PC-9 (cell line): ENCODE data around the gene TPRN. TPM values are rescaled to one million over a fixed set of nuclear protein-coding genes. Genes with fewer than 3 reads are reported as not detected.
A peak's percentile ranks its signal among the peaks of the same experiment; 100 is the strongest.

Experiments used
- BruUV-seq: library from RNA; stranded (reverse); fragments of 400-500 nt; replicated peaks from 2 replicates; lab custom pipeline; 2021; lab: Mats Ljungman, UMichigan
- CTCF ChIA-PET: fragments of 300-600 bp; sonication (Branson Sonifier 250); formaldehyde crosslinking; loops from one replicate; lab custom pipeline; 2022; ENCODE audit warnings: antibody characterized with exemption; lab: Charles Lee
- POLR2A ChIA-PET: fragments of 300-600 bp; sonication (Branson Sonifier 250); formaldehyde crosslinking; loops from one replicate; lab custom pipeline; 2022; ENCODE audit warnings: antibody characterized with exemption; ENCODE audit not compliant: unreplicated experiment; lab: Charles Lee
- DNase-seq, 2 experiments: peaks; one replicate each; pipeline versions ENCODE4 v3.0.0 to v3.0.0-alpha.2; 2015 to 2022; ENCODE audit warnings: mixed read lengths in 1 of 2
- H2AFZ ChIP-seq: fragments of 200-600 bp; sonication (generic); 2 replicates; pipeline ENCODE4 v1.8.1; 2017; ENCODE audit warnings: antibody characterized with exemption
- H3F3A ChIP-seq: fragments of 200-600 bp; sonication (generic); 2 replicates; pipeline ENCODE4 v1.8.1; 2017; ENCODE audit warnings: antibody characterized with exemption, mild to moderate bottlenecking, low read depth; ENCODE audit not compliant: insufficient read depth
- H3K27ac ChIP-seq: fragments of 200-600 bp; sonication (generic); 2 replicates; pipeline ENCODE4 v1.6.1; 2016; ENCODE audit warnings: mixed run types
- H3K27me3 ChIP-seq: fragments of 200-600 bp; sonication (generic); 2 replicates; pipeline ENCODE4 v1.6.1; 2016; ENCODE audit warnings: low read depth, mixed run types; ENCODE audit not compliant: insufficient read depth
- H3K36me3 ChIP-seq: fragments of 200-600 bp; sonication (generic); 2 replicates; pipeline ENCODE4 v1.6.1; 2016; ENCODE audit warnings: low read depth, mixed run types
- H3K4me1 ChIP-seq: fragments of 200-600 bp; sonication (generic); replicated peaks from 2 replicates; pipeline ENCODE4 v1.6.1; 2016; ENCODE audit warnings: mixed run types; ENCODE audit not compliant: insufficient read depth
- H3K4me2 ChIP-seq: fragments of 200-600 bp; sonication (generic); 2 replicates; pipeline ENCODE4 v1.6.1; 2017; ENCODE audit warnings: mixed run types
- H3K4me3 ChIP-seq: fragments of 200-600 bp; sonication (generic); 2 replicates; pipeline ENCODE4 v1.6.1; 2016; ENCODE audit warnings: mixed run types
- H3K79me2 ChIP-seq: fragments of 200-600 bp; sonication (generic); 2 replicates; pipeline ENCODE4 v1.6.1; 2017; ENCODE audit warnings: low read depth, mixed run types
- H3K9me2 ChIP-seq: fragments of 200-600 bp; sonication (generic); 2 replicates; pipeline ENCODE4 v1.8.1; 2017; ENCODE audit warnings: mild to moderate bottlenecking; ENCODE audit not compliant: insufficient read depth
- H3K9me3 ChIP-seq: fragments of 200-600 bp; sonication (generic); 2 replicates; pipeline ENCODE4 v1.8.1; 2016; ENCODE audit warnings: low read depth; ENCODE audit not compliant: insufficient read depth
- H4K20me1 ChIP-seq: fragments of 200-600 bp; sonication (generic); 2 replicates; pipeline ENCODE4 v1.8.1; 2017; ENCODE audit not compliant: insufficient read depth
- EZH2 ChIP-seq: fragments of 200-600 bp; sonication (generic); IDR thresholded peaks from 2 replicates; pipeline ENCODE4 v1.8.0; 2017; ENCODE audit warnings: antibody characterized with exemption, low read depth
- intact Hi-C: fragments of 100-400 bp; cut with micrococcal nuclease; formaldehyde crosslinking; loops from one replicate; pipeline ENCODE4 v1.10.0; 2022; ENCODE audit not compliant: unreplicated experiment
- total RNA-seq: library from RNA; stranded (reverse); gene quantifications from 2 replicates; pipeline ENCODE4 v1.2.3, GENCODE V29; 2021
- TF ChIP-seq, protein P1 (sequence below): fragments of 200-600 bp; sonication (generic); conservative IDR thresholded peaks from 2 replicates; pipeline ENCODE4 v1.6.1; 2017; ENCODE audit warnings: mixed run types, antibody characterized with exemption, mild to moderate bottlenecking, moderate library complexity

TPRN gene
- total RNA-seq, 1 experiment from 2014 or later = 61.8 TPM

GRCh38 chr9:137212520-137212919 lies 12.0 kb upstream of the TPRN start:
- Histone ChIP-seq H2AFZ (no peak overlapping the region), H3K36me3 (no peaks in the 10 kb centered on the region), H3K9me3 (no peaks in the 10 kb centered on the region), H3K4me2 (no peak overlapping the region), H3K4me3 (no peak overlapping the region), H4K20me1 (no peaks in the 10 kb centered on the region), H3F3A (peaks cover 8% of the 10 kb centered on the region; the same call in 1 of the 2 replicates), H3K27me3 (no peaks in the 10 kb centered on the region), H3K27ac (no peak overlapping the region), H3K9me2 (no peaks in the 10 kb centered on the region), H3K79me2 (peaks cover 5% of the 10 kb centered on the region; the same call in 1 of the 2 replicates), H3K4me1 (peaks cover 9% of the 10 kb centered on the region)
- TF ChIP-seq EZH2 = no peak
- TF ChIP-seq, protein P1, sequence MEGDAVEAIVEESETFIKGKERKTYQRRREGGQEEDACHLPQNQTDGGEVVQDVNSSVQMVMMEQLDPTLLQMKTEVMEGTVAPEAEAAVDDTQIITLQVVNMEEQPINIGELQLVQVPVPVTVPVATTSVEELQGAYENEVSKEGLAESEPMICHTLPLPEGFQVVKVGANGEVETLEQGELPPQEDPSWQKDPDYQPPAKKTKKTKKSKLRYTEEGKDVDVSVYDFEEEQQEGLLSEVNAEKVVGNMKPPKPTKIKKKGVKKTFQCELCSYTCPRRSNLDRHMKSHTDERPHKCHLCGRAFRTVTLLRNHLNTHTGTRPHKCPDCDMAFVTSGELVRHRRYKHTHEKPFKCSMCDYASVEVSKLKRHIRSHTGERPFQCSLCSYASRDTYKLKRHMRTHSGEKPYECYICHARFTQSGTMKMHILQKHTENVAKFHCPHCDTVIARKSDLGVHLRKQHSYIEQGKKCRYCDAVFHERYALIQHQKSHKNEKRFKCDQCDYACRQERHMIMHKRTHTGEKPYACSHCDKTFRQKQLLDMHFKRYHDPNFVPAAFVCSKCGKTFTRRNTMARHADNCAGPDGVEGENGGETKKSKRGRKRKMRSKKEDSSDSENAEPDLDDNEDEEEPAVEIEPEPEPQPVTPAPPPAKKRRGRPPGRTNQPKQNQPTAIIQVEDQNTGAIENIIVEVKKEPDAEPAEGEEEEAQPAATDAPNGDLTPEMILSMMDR = no peak
- no TSS peak for BruUV-seq
- DNase-seq = no peak
- intact Hi-C loops = no loop called here
- POLR2A ChIA-PET = no interaction called here
- CTCF ChIA-PET = no interaction called here

- CTCF ChIA-PET = no interaction called here
- H3K36me3 ChIP-seq = no peaks in the 10 kb centered on the region
- BruUV-seq = no TSS peak
Observed at GRCh38 chr9:137211532-137211931, 11.0 kb upstream of the TPRN start.

DNA sequence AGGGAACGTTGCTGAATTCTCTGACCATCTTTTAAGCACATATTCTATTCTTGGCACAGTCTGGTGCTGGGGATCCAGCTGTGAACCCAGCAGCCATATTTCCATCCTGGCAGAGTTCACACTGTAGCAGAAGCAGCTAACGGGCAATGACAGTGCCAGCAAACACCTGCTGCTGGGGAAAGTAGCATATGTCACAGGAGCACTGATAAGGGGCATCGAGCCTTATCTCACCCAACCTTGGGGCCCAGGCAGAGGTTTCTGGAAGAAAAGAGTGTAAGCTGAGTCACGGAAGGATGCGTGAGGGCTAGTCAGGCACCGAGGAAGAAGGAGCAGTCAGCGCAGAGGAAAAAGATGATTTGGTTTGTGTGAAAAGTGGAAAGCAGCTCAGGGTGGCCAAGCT lies 6.1 kb upstream of the TPRN start:
- Histone ChIP-seq H3K9me2 (no peaks in the 10 kb centered on the region), H3F3A (peaks cover 23% of the 10 kb centered on the region; the same call in 1 of the 2 replicates), H3K4me2 (peak overlapping the region; percentile 100), H3K4me1 (peaks cover 25% of the 10 kb centered on the region), H3K79me2 (peaks cover 61% of the 10 kb centered on the region), H3K36me3 (no peaks in the 10 kb centered on the region), H4K20me1 (peaks cover 7% of the 10 kb centered on the region; the same call in 1 of the 2 replicates), H2AFZ (no peak overlapping the region), H3K27me3 (no peaks in the 10 kb centered on the region), H3K27ac (no peak overlapping the region), H3K4me3 (peak overlapping the region; percentile 99), H3K9me3 (no peaks in the 10 kb centered on the region)
- DNase-seq = no peak
- CTCF ChIA-PET = interaction anchor here (0.6 kb wide), 1 partner anchor 33 kb away, joined by 7 read pairs; no protein-coding TSS in a partner anchor
- no peak for TF ChIP-seq EZH2
- TF ChIP-seq, protein P1 = no peak
- intact Hi-C loops = no loop called here
- POLR2A ChIA-PET = interaction anchor here (0.7 kb wide), 1 partner anchor 13 kb away, joined by 3 read pairs; no protein-coding TSS in a partner anchor
- no TSS peak for BruUV-seq

More at GRCh38 chr9:137211532-137211931, 11.0 kb upstream of the TPRN start:
- peaks cover 3% of the 10 kb centered on the region for H3K4me1 ChIP-seq
- peaks cover 3% of the 10 kb centered on the region; the same call in 1 of the 2 replicates for H3F3A ChIP-seq
- no peak overlapping the region for H3K4me2 ChIP-seq
- H3K27ac ChIP-seq = no peak overlapping the region
- POLR2A ChIA-PET = no interaction called here
- TF ChIP-seq, protein P1 = no peak
- no peak for TF ChIP-seq EZH2
- H3K9me3 ChIP-seq = no peaks in the 10 kb centered on the region
- no peak overlapping the region for H3K4me3 ChIP-seq
- no peaks in the 10 kb centered on the region for H3K9me2 ChIP-seq
- intact Hi-C loops = no loop called here
- no peak for DNase-seq
- H3K79me2 ChIP-seq = peaks cover 15% of the 10 kb centered on the region
- no peaks in the 10 kb centered on the region for H3K27me3 ChIP-seq
- no peaks in the 10 kb centered on the region for H4K20me1 ChIP-seq
- H2AFZ ChIP-seq = no peak overlapping the region
